Amniotic stem cell (primary cell): ENCODE measurements around the gene PLEKHB2.
"Not testable (repeated sequence)": the region's sequence is repeated elsewhere in the genome, so short reads cannot be mapped to it uniquely, and the experiment has no call there.

Source experiments
- DNase-seq: peaks from one replicate; lab custom pipeline; 2025; lab: John Stamatoyannopoulos, UW

PLEKHB2 gene, protein sequence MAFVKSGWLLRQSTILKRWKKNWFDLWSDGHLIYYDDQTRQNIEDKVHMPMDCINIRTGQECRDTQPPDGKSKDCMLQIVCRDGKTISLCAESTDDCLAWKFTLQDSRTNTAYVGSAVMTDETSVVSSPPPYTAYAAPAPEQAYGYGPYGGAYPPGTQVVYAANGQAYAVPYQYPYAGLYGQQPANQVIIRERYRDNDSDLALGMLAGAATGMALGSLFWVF

DNA sequence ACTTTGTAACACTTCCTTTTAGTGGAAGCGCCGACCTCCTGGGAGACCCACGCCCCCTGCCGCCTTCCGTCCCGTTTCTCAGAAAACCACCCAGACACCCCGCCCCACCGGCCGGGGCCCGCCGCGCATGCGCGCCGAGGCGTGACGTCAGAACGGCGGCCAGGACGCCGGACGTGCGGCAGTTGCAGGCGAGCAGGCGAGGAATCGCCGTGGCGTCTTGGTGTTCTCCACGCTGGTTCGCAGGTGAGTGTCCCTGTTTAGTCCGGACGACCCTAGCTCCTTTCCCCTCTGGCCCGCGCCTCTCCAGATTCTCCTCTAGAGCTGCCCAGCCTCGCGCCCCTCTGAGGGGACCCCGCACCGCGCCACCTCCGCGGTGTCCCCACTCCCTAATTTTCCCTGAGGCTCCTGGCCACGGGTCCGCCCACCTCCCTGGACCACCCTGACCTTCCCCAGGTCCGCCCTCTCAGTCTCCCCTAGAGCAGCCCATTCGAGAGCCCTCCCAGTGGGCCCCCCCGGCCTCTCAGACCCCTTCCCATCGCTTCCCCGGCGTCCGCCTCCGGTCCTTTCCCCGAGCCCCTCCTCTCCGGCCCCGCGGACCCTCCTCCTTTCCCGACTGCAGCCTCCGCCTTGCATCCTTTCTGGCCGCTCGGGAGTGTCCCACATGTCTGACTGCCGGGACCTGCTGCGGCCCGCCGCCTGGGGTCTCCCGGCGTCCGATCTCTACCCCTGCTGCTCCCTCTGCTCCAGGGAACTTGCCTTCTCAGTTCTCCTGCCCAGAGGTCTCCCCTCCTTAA is at the start of gene PLEKHB2:
PLEKHB2 (plus strand) TSS at position 181 of the 794 bp plus-strand sequence. CDS start 15,606 bp downstream, outside the sequence.
- DNase-seq, result peak; percentile 57

DNA sequence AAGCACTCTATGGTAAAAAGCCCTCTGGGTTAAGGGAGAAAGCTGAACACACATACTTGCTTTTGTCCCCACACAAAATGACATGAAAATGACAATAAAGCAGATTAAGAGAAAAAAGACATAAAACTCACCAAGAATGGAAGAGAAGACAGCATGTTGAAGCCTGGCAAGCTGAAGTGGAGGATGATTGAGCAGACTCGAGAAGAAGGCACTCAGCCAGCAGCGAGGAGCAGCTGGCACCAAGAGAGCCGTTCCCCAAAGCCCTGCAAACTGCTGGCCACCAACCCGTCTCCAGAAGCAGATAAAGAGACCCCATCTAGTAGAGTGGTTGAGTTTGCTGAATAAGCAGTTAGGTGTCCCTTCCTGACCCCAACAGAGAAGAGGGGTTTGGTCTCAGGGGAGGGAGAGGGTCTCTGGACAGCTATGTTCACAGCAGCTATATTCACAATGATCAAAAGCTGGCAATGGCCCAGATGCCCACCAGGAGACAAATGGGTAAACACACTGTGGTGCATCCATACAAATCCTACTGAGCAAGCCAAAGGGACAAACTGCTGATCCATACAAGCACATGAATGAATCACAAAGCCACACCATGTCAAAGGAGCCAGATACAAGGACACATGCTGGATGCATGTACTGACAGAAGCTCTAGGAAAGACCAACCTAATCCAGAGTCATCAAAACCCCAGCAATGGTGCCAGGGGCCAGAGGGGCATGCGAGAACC is 48.8 kb upstream of the PLEKHB2 start:
- DNase-seq, result no peak

DNA sequence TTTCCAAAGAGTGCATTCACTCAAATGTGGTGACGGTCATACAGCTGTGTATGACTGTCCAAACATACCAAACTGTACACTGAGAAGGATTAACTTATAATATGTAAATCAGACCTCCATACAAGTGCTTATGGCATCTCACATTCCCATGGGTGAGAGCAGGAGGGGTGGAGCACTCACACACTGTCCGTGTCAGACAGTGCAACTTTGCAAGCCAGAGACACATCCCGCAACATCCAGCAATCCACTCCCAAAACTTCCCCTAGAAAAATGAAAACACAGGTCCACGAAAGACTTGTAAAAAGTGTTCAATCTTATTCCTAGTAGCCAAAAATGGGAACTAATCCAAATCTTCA is 48.2 kb upstream of the PLEKHB2 start:
- DNase-seq, result no peak

DNA sequence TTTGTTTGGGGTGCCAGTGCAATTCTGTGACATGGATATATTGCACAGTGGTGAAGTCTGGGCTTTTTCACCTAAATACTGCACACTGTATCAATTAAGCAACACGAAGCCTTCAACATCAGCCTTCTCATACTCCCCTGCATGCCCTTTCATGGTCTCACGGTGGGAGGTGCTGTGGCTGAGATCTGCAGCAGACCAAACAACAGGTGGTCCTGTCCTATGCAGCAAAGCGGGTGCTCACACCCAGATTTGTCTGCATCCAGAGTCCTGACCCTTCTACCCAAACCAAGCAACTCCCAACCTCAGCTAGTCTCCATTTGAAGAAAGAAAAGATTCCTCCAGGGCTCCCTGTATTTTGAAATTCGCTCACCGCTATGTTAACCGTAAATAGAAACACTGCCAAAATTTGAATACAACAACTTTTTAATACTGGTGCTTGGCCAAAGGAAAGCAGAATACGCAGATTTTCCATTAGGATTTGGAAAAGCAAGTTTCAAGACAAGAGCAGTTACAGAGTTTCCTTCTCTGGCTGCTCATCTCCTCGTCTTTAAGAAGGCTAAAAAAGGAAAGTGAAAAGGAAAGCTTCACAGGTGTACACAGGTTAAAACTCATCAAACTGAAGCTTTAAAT is 46.8 kb upstream of the PLEKHB2 start:
- no peak for DNase-seq

DNA sequence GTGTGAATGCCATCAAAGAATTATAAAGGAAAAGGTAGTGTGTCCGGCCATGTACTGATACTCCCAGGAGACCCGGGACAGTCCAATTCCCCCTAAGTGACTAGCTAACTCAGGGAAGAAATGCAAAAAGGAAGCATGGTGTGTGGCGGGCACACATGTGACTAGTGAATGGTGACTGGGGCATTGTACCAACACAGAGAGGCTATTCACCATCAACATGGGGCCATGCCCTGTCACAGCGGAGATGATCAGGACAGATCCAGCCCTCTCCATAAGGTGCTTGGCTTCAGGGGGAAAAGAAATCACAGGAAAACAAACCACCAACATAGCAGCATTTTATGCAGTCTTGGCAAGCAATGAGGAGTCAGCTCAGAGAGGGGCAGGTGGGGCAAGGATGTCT is 46.2 kb upstream of the PLEKHB2 start:
- DNase-seq, result no peak

DNA sequence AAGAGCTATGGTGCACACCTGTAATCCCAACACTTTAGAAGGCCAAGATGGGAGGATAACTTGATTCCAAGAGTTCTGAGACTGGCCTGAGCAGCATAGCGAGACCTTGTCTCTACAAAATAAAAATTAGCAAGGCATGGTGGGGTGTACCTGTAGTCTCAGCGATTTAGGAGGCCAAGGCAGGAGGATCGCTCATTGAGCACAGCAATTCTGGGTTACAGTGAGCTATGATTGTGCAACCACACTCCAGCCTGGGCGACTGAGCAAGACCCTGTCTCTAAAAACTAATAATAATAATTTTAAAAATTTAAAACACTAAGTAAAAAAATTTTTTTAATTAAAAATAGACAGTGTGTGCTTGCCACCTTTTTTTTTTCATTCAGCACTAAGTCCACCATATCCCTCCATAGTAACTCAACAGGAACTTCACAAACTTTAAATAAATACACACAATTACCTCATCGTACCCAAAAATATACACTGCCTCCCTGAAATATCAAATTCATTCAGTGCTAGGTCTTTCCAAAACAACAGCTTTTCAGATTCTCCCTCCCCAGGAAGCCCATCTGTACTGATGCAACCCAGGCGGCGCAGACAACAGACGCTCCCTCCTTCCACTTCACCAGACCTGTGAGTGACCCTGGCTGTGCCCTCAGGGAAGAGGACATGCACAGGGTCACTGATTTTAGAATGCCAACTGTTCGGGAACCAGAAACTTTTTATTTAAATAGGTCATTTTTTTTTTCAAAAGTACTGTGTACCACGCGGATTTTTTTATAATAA is 41.4 kb upstream of the PLEKHB2 start:
- no peak for DNase-seq

DNA sequence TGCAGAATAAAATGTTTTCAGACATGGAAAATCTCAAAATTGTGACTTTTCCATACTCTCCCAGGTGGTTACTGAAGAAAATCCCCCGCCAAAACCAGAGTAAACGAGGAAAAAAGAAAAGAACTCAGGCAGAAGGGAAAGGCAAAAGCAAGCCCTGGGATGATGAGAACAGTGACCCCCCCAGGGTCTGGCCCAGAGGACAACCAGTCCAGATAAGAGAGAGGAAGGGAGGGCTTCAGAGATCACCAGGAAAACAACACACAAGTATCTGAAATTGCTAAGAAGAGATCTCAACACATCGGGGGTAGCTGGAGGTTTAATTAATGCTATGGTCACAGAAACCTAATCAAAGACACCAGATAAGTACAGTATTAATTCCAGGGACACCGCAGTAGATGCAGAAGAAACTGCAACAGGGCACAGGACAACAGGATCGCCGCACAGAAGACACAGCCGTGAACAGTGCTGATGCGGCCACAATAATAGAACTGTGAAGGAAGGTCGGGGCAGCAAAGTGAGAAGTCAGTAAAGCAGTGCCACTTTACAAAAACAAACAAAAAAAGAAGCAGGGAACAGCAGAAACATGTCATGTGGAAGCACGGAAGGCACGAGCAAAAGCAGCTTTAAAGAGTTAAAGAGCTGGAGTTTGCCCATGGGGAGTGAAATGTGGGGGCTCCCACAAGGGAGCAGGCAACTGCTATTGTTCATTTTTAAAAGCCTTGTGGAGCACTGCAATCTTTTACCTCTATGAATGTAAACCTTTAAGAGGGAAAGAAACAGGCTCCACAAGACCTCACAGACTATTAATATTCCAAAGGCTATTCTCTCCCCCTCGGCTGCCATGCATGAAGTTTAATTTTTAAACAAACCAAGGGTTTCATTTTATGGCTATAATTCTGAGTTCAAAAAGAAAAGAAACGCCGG is 40.3 kb upstream of the PLEKHB2 start:
- DNase-seq, result no peak

DNA sequence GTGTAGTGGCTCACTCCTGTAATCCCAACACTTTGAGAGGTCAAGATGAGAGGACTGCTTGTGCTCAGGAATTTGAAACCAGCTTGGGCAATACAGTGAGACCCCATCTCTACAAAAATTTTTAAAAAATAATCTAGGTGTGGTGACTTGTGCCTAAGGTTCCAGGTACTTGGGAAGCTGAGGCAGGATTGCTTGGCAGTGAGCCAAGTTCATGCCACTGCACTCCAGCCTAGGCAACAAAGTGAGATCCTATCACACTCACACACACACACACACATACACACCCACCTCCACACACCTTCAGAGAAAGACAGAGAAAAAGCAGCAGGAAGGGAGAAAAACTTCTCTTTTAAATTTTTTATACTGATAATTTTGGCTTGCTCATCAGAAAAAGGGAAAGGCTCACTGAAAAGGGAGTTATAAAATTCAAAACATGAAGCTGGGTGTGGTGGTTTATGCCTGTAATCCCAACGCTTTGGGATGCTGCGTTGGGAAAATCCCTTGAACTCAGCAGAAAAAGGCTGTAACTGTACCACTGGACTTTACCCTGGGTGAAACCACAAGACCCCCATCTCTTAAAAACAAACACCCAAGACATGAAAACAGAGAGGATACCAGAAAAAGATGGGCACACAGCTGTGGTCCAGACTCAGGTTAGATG is 37.5 kb upstream of the PLEKHB2 start:
- DNase-seq, result no peak

DNA sequence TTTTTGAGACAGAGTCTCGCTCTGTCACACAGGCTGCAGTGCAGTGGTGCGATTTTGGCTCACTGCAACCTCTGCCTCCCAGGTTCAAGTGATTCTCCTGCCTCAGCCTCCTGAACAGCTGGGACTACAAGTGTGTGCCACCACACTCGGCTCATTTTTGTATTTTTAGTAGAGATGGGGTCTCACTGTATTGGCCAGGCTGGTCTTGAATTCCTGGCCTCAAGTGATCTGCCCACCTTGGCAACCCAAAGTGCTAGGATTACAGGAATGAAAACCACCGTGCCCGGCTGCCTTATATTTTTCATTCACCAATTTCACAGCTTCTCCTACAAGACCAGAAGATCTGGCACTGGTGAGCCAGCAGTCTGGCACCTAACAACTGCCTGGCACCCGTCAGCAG is 37.0 kb upstream of the PLEKHB2 start:
- DNase-seq, result not testable (repeated sequence)

DNA sequence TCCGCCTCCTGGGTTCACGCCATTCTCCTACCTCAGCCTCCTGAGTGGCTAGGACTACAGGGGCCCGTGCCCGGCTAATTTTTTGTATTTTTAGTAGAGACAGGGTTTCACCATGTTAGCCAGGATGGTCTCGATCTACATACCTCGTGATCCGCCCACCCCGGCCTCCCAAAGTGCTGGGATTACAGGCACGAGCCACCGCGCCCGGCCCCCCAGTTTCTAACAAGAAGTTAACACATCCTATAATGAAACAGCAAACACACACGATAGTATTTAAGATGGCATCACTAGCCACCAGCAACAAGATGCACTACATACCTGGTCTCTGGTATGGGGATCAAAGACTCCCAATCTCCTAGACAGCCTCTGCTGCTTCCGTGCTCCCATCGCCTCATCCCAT is 29.6 kb upstream of the PLEKHB2 start:
- DNase-seq, result not testable (repeated sequence)

DNA sequence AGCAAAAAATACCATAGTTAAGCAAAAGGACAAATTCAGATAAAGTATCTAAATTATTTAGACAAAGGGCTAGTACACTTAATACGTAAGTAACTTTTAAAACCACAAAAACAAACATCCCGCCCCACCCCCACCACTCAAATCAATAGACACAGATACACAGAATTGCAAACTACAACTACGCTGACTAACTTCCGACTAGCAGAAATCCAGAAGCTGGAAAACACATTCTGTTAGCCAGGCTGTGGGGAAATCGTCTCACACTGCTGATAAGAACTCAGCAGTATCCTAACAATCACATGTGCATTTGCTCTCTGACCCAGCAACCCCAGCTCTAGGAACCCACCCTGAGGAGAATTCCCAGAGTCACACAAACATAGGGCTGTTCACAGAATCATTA is 28.4 kb upstream of the PLEKHB2 start:
- DNase-seq, result no peak

DNA sequence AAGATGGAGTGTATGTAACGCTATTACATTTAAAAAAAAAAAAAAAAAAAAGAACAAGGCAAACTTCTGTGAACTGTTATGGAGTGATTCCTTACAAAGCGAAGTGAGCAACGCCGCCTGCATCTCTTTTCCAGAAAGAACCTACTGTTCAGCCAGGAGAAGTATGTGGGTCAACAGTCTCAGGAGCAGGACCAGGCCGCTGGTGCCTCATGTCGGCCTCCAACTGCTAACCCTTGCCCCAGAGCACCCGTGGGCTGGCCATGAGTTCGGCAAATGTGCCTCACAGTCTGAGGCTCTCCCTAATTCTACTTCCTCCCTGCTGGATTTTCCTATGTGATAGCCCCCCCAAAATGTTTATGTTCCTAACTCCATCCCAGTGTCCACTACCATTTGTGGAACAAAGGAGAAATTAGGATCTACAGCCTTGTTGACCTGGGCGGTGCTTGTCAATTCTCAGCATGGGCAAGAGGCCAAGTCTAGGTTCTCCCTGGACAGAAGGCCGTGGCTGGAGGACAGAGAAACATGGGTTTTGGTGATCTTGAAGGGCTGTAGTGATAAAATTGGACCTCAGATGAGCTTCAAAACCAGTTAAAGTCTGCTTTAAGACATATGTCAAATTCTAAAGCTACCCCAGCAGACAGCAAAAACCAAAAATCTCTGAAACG is 27.8 kb upstream of the PLEKHB2 start:
- no peak for DNase-seq

DNA sequence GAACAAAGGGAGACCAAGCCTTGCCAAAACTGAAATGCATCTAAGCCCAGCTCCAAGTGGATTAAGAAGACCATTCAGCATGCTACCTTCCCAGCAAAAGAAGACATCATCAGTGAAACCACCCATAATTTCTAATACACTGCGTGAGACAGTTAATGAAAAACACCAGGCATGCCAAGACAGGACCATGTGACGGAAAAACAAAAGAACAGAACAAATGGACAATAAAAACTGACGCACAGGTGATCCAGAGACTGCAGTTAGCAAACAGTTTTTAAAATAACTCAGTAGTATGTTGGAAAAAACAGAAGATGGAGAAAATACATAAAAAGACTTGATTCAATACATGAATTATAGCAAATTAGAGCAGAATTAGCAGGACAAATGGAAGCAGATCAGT is 27.2 kb upstream of the PLEKHB2 start:
- no peak for DNase-seq

DNA sequence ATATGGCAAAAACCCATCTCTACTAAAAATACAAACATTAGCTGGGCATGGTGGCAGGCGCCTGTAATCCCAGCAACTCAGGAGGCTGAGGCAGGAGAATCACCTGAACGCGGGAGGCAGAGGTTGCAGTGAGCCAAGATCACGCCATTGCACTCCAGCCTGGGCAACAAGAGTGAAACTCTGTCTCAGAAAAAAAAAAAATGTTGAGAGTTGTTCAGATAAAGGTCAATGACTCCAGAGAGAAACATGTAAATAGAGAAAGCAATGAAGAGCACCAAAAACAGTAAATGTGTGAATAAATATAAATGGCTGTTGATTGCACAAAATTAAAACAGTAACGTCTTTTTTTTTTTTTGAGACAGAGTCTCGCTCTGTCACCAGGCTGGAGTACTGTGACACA is 25.2 kb upstream of the PLEKHB2 start:
- DNase-seq, result not testable (repeated sequence)

DNA sequence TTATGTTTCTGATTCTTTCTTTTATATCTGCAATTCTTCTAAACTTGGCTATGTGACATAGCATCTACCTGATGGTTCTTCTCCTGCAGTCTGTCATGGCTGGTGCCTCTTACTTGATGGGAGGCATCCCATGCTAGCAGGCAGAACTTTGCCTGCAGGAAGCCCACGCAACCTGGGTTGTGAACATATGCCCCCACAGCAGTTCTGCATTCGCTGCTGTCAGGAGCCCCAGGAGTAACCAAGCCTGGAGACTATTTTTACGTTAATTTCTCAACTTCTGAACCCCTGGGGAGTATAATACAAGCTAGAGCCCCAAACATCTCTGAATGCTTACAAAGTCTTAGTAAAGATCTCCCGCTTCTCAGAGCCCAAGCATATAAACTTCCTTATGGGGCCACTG is 23.9 kb upstream of the PLEKHB2 start:
- DNase-seq, result no peak

DNA sequence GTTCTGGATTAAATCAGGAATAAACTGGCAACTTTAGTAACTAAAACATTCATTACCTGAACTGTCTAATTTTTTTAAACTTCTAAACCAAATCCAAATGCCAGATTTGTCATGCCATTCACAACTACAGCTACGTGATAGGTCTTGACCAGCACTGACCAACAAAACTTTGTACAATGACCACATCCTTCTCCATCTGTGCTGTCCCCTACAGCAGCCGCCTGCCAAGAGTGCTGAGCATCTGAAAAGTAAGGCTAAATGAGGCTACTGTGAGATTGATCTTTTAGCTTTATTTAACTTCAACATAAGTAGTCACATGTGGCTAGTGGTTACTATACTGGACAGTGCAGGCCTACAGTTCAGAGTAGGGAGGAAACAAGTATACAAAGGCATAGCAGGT is 19.5 kb upstream of the PLEKHB2 start:
- no peak for DNase-seq

DNA sequence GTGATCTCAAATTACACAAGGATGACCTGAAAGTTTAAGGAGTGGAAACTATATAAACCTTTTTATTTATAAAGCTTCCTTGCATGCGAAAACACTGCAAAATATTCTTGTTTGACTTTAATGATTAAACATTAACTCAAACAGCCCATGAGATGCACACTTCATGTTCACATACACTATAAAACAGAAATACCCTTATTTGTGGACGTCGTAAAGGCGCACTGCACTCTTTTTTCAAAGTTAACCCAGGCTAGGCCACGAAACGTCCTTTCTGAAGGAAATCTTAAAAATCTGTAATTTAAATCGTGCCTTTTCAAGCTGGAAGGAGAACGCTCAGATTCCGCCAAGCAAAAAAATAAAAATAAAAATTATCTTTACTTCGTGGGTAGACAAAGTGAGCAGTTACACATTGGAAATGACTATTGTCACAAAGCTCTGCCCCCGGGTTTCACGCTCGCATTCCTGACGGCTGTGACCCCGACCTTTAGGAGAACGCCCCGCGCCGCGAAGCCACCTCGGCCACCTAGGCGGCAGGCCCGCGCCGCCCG is 12.6 kb upstream of the PLEKHB2 start:
- DNase-seq, result no peak

DNA sequence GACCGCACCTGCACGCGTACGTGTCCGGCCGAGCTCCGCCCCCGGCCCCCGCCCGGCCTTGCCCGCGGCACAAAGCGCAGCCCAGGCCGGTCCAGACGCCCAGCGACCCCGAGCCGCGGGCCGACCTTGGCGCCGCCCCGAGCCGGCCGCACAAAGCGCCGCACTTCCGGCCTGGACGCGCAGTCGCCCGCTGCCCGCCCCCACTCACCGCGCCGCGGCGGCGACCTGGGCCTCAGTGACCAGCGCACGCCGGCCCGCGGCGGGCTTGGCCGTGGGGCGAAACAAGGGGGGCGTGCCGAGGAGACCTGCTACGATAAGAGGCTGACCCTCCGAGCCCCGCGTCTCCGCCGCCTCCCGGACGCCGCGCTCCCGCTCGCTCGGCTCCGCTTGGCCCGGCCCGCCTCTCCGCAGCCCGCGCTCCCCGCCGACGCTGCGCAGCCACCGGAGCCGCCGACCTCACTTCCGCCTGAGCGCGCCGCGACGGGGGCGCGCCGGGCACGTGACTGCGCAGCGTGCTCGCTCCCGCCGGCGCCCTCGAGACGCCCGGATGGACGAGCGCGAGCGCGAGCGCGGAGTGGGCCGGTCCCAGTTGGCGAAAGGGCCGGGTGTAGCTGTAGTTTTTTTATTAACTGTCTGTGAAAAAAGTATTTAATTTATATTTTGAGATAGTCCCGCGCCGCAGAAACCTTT is 12.0 kb upstream of the PLEKHB2 start, which contains the start of gene FAM168B:
FAM168B (minus strand) TSS at position 455 of the 690 bp plus-strand sequence. CDS start 10,814 bp downstream, outside the sequence.
- DNase-seq, result peak; percentile 64
